ENCODE measurements around the gene EFR3B. TPM values are rescaled to one million over a fixed set of nuclear protein-coding genes. Genes with fewer than 3 reads are reported as not detected.

Gene EFR3B
- total RNA-seq, 1 experiment from 2014 or later = 7.0 TPM

- no peak overlapping the region for H3K27ac ChIP-seq (ENCODE audit: insufficient read length, low read depth, low read length)
- DNase-seq = no peak
- no peak overlapping the region for H3K4ac ChIP-seq (ENCODE audit: low read depth, low read length)
- H3K36me3 Mint-ChIP-seq (ENCODE audit: insufficient read depth in 1 of 3, low read depth in 3 of 3) = peaks cover 0 to 4% (median 3%) of the 10 kb centered on the region in 3 experiments; a peak in 5 of 7 replicates
- WGBS (ENCODE audit: extremely low coverage, insufficient read length, low lambda C conversion rate) = no CpG with 5 or more reads among the region's 16 CpGs
- H2AFZ ChIP-seq (ENCODE audit: low read length) = no peak overlapping the region
- H3K79me1 ChIP-seq (ENCODE audit: insufficient read depth, low read depth, low read length, poor library complexity, severe bottlenecking) = no peaks in the 10 kb centered on the region
- H3K79me2 ChIP-seq (ENCODE audit: insufficient read depth, low read length) = no peaks in the 10 kb centered on the region
- H3K9me3 ChIP-seq (ENCODE audit: control insufficient read depth, low read depth, low read length) = no peaks in the 10 kb centered on the region
- H3K4me3 Mint-ChIP-seq = no peak overlapping the region
- no peaks in the 10 kb centered on the region for H3K4me1 ChIP-seq (ENCODE audit: insufficient read depth, low read length)
- H3K27me3 ChIP-seq (ENCODE audit: insufficient read depth, low read length) = no peaks in the 10 kb centered on the region
- no peaks in the 10 kb centered on the region for H4K20me1 ChIP-seq (ENCODE audit: control insufficient read depth, insufficient read depth, insufficient read length)
- H2AK5ac ChIP-seq (ENCODE audit: insufficient read length, low read length) = no peak overlapping the region
- H3K4me1 Mint-ChIP-seq = peaks cover 14 to 19% of the 10 kb centered on the region in 2 experiments
- no peak overlapping the region for H4K5ac ChIP-seq (ENCODE audit: insufficient read length, low read depth, low read length)
- no peak overlapping the region for H3K56ac ChIP-seq (ENCODE audit: insufficient read length, low read depth, low read length)
- no peak overlapping the region for H3T11ph ChIP-seq (ENCODE audit: low read length)
- no peak overlapping the region for H2BK15ac ChIP-seq (ENCODE audit: low read depth, low read length)
- H3K4me2 ChIP-seq (ENCODE audit: insufficient read depth, insufficient read length, low read length) = no peak overlapping the region
- H3K27me3 Mint-ChIP-seq (ENCODE audit: low read depth) = no peaks in the 10 kb centered on the region; the same call in 1 of the 2 replicates
- no peaks in the 10 kb centered on the region for H3K23me2 ChIP-seq (ENCODE audit: insufficient read length, low read depth, low read length, poor library complexity, severe bottlenecking)
- H3K14ac ChIP-seq (ENCODE audit: insufficient read depth, low read length) = no peak overlapping the region
- no peak overlapping the region for H4K8ac ChIP-seq (replicated peaks; ENCODE audit: insufficient read length, low read depth, low read length)
- H2BK12ac ChIP-seq (ENCODE audit: insufficient read length, low read depth, low read length) = no peak overlapping the region
- 0 out of 5 replicates have a peak, but pooled peaks cover 0 to 2% of the 10 kb centered on the region in 2 experiments for H3K9me3 Mint-ChIP-seq
- no peak overlapping the region for H3K9ac ChIP-seq (ENCODE audit: extremely low read depth, insufficient read length, low read length)
- H3K23ac ChIP-seq (ENCODE audit: insufficient read length, low read depth, low read length) = no peak overlapping the region
- no peak overlapping the region for H4K91ac ChIP-seq (ENCODE audit: insufficient read length, low read depth, low read length)
- no peak overlapping the region for H2BK120ac ChIP-seq (ENCODE audit: low read depth, low read length, poor library complexity, severe bottlenecking)
- H3K18ac ChIP-seq (ENCODE audit: insufficient read length, low read depth, low read length) = no peak overlapping the region
- H2BK5ac ChIP-seq (ENCODE audit: insufficient read length, low read length) = no peak overlapping the region
- TF ChIP-seq, protein P1, sequence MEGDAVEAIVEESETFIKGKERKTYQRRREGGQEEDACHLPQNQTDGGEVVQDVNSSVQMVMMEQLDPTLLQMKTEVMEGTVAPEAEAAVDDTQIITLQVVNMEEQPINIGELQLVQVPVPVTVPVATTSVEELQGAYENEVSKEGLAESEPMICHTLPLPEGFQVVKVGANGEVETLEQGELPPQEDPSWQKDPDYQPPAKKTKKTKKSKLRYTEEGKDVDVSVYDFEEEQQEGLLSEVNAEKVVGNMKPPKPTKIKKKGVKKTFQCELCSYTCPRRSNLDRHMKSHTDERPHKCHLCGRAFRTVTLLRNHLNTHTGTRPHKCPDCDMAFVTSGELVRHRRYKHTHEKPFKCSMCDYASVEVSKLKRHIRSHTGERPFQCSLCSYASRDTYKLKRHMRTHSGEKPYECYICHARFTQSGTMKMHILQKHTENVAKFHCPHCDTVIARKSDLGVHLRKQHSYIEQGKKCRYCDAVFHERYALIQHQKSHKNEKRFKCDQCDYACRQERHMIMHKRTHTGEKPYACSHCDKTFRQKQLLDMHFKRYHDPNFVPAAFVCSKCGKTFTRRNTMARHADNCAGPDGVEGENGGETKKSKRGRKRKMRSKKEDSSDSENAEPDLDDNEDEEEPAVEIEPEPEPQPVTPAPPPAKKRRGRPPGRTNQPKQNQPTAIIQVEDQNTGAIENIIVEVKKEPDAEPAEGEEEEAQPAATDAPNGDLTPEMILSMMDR (conservative IDR thresholded peaks at IDR 0.05) = no peak
- H3K27ac Mint-ChIP-seq = no peak overlapping the region; a peak in 2 of 7 replicates
- no peak overlapping the region for H2BK20ac ChIP-seq (ENCODE audit: low read depth, low read length, poor library complexity, severe bottlenecking)
Observed at GRCh38 chr2:25078170-25079049, 36.5 kb downstream of the EFR3B start.
